GM21515 (cell line): ENCODE measurements around the gene CCDC3.

Experiments
- ATAC-seq: cut with Tn5 transposase; IDR thresholded peaks from one replicate; pipeline ENCODE4 v1.9.1; 2021; ENCODE audit not compliant: unreplicated experiment

The CCDC3 gene

DNA sequence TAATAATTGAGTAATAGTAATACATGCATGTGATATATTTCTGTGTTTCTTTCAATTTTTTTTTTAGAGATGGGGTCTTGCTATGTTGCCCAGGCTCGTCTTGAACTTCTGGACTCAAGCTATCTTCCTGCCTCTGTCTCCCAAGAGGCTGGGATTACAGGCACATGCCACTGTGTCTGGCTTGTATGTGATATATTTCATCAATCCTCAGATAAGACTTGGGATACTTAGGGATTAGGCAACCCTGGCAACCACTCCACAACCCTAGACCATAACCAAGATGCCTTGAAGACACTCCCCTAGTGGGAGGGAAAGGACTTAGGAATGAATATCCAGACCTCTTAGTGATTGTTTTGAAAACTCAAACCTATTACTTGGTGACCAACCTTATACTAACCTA lies 154.8 kb downstream of the CCDC3 start:
- no peak for ATAC-seq
